ENCODE data around the gene ZNF326. TPM values are rescaled to one million over a fixed set of nuclear protein-coding genes. Genes with fewer than 3 reads are reported as not detected.

The ZNF326 gene
- total RNA-seq, 3 donors from 2014 or later = 21.9 to 31.3 (median 23.6) TPM

DNA sequence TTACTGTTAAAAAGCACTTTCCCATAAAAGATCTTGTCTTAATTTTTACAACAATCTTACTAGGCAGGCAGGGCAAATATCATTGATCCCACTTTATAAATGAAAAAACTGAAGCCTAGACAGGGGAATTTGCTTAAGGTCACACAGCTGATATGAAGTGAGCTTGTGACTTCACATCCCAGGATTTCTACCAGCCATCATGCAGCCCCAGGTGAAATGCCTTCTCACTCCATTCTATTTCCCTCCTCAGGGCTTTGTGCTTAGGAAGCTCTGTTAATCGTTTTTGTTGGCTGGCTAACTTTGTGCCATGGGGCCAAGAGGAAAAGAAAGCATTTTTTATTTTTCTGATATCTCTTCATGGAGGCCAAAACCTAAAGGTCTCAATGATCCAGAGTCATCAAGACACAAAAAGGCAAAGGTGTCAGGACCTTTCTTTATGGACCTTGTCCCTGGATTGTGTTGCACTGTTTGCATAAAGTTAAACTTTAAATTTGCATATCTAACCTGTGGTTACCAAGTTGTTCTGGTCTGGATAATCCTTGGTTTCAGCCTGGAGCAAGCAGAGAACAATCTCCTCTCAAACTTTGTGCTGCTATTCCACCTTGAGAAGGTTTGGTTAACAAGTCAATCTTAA, 44.8 kb upstream of the ZNF326 start:
- H3K27me3 ChIP-seq = no peaks in the 10 kb centered on the region
- no peaks in the 10 kb centered on the region for H3K4me1 ChIP-seq
- TF ChIP-seq, protein P1, sequence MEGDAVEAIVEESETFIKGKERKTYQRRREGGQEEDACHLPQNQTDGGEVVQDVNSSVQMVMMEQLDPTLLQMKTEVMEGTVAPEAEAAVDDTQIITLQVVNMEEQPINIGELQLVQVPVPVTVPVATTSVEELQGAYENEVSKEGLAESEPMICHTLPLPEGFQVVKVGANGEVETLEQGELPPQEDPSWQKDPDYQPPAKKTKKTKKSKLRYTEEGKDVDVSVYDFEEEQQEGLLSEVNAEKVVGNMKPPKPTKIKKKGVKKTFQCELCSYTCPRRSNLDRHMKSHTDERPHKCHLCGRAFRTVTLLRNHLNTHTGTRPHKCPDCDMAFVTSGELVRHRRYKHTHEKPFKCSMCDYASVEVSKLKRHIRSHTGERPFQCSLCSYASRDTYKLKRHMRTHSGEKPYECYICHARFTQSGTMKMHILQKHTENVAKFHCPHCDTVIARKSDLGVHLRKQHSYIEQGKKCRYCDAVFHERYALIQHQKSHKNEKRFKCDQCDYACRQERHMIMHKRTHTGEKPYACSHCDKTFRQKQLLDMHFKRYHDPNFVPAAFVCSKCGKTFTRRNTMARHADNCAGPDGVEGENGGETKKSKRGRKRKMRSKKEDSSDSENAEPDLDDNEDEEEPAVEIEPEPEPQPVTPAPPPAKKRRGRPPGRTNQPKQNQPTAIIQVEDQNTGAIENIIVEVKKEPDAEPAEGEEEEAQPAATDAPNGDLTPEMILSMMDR (IDR thresholded peaks at IDR 0.05) = no peak
- no peak for TF ChIP-seq POLR2AphosphoS5 (IDR thresholded peaks at IDR 0.05)
- TF ChIP-seq POLR2A (IDR thresholded peaks at IDR 0.05) = no peak
- H3K9me3 ChIP-seq = no peaks in the 10 kb centered on the region
- H3K27ac ChIP-seq = no peak overlapping the region
- intact Hi-C loops (cut with DNase I; ENCODE audit: low total_unique reads) = no loop called here
- DNase-seq (ENCODE audit: low spot score in 2 of 2) = no peak
- H3K4me3 ChIP-seq = no peak overlapping the region
- no peaks in the 10 kb centered on the region for H3K36me3 ChIP-seq

DNA sequence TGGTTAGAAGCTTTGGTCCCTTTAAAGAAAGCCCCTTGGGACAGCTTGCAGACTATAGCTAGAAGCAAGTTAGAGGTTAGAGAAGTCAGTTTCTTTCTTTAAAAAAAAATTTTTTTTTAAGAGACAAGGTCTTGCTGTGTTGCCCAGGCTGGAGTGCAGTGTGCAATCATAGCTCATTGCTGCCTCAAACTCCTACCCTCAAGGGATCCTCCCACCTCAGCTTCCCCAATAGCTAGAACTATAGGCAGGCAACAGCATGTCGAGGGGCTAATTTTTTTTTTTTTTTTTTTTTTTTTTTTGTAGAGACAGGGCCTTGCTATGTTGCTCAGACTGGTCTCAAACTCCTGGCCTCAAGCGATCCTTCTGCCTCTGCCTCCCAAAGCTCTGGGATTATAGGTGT, 44.2 kb upstream of the ZNF326 start:
- H3K36me3 ChIP-seq = no peaks in the 10 kb centered on the region
- intact Hi-C loops (cut with DNase I; ENCODE audit: low total_unique reads) = no loop called here
- no peak for DNase-seq (ENCODE audit: low spot score in 2 of 2)
- no peak overlapping the region for H3K27ac ChIP-seq
- H3K9me3 ChIP-seq = no peaks in the 10 kb centered on the region
- no peak overlapping the region for H3K4me3 ChIP-seq
- H3K4me1 ChIP-seq = no peaks in the 10 kb centered on the region
- no peaks in the 10 kb centered on the region for H3K27me3 ChIP-seq
- TF ChIP-seq, protein P1 (IDR thresholded peaks at IDR 0.05) = no peak
- TF ChIP-seq POLR2AphosphoS5 (IDR thresholded peaks at IDR 0.05) = no peak

DNA sequence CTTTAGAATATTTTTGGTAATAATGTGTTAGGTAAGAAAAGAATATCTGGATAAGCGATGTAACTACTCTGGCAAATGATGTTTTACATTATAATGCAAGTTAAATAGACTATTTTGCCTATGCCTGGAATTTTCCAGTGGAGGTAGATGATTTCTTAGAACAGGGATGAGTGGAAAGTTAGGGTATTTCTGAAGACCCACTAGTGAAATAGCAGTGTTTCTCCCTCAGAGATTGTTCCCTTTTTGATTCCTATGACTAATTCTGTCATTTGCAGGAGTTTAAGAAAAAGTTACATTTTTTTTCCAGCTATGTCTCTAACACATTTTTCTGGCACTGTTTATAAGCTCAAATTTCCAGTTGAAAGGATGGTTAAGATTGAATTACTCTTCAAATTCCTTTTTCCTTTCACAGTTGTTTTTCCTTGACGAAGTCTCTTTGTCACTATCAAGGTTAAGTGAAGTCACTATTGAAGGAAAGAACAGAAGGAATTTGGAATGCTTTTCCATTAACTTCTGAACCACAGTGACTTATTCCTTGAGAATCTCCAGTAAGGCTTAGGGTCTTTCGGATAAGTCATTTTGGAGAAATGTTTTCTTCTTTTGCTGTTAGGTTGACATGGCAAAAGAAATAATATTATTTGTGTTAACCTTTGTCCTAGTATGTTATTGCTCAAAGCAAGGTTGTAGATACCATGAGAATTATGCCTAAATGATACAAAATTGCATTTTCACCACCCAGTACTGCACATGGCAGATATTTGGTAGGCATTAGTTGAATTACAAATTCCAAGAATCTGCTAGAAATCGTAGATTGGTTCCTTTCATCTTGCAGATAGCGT, 42.9 kb upstream of the ZNF326 start:
- no peaks in the 10 kb centered on the region for H3K4me1 ChIP-seq
- intact Hi-C loops (cut with DNase I; ENCODE audit: low total_unique reads) = no loop called here
- no peak for TF ChIP-seq POLR2A (IDR thresholded peaks at IDR 0.05)
- TF ChIP-seq, protein P1 (IDR thresholded peaks at IDR 0.05) = no peak
- no peak for TF ChIP-seq POLR2AphosphoS5 (IDR thresholded peaks at IDR 0.05)
- no peak for DNase-seq (ENCODE audit: low spot score in 2 of 2)
- H3K27ac ChIP-seq = no peak overlapping the region
- no peak overlapping the region for H3K4me3 ChIP-seq
- no peaks in the 10 kb centered on the region for H3K36me3 ChIP-seq
- H3K27me3 ChIP-seq = no peaks in the 10 kb centered on the region
- H3K9me3 ChIP-seq = no peaks in the 10 kb centered on the region

DNA sequence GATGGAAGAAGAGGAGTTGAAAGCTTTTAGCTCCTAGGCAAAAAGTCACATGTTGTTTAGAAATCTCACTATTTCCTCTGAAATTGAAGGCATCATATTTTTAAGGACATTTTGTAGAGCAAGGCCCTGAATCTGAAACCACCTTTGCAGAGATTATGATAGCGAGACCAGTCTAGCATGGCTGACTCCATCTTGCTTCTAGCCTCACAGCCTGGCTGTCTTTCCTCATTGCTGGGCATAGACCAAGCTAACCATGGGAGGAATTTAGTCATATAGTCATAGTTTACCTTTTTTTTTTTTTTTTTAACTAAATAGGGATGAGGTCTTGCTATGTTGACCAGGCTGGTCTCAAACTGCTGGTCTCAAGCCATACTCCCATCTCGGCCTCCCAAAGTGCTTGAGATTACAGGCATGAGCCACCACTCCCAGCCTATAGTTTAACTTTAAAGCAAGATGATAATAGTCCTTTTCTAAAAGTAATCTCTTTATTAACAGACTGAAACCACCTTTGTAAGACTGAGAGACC, 42.2 kb upstream of the ZNF326 start:
- no peak for DNase-seq (ENCODE audit: low spot score in 2 of 2)
- no peaks in the 10 kb centered on the region for H3K27me3 ChIP-seq
- no peaks in the 10 kb centered on the region for H3K9me3 ChIP-seq
- TF ChIP-seq POLR2A (IDR thresholded peaks at IDR 0.05) (no peak), POLR2AphosphoS5 (IDR thresholded peaks at IDR 0.05) (no peak)
- TF ChIP-seq, protein P1 (IDR thresholded peaks at IDR 0.05) = no peak
- no peaks in the 10 kb centered on the region for H3K36me3 ChIP-seq
- no peaks in the 10 kb centered on the region for H3K4me1 ChIP-seq
- intact Hi-C loops (cut with DNase I; ENCODE audit: low total_unique reads) = no loop called here
- H3K27ac ChIP-seq = no peak overlapping the region
- H3K4me3 ChIP-seq = no peak overlapping the region

DNA sequence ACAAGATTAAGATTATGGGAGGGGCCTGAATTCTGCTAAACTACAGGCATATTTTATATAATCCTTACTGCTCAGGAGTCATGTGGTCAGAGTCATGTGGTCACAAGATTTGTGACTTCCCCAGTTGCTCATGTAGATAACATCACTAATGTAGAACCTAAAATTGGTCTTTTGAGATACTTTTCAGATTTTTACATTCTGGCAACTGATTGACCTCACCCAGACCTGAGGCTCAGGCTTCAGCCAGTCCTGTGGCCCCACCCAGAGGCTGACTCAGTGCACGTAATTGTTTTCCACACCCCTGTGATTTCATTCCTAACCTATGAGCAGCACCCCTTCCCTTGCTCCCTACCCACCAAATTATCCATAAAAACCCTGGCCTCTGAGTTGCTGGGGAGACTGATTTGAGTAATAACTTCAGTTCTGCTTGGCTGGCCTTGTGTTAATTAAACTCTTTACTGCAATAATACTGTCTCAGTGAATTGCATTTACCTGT, 41.7 kb upstream of the ZNF326 start:
- Histone ChIP-seq H3K4me1 (no peaks in the 10 kb centered on the region), H3K9me3 (no peaks in the 10 kb centered on the region), H3K36me3 (no peaks in the 10 kb centered on the region), H3K4me3 (no peak overlapping the region), H3K27me3 (no peaks in the 10 kb centered on the region), H3K27ac (no peak overlapping the region)
- DNase-seq (ENCODE audit: low spot score in 2 of 2) = no peak
- intact Hi-C loops (cut with DNase I; ENCODE audit: low total_unique reads) = no loop called here
- TF ChIP-seq POLR2A (IDR thresholded peaks at IDR 0.05) (no peak), POLR2AphosphoS5 (IDR thresholded peaks at IDR 0.05) (no peak)
- TF ChIP-seq, protein P1 (IDR thresholded peaks at IDR 0.05) = no peak
